Ovary (tissue), 3 donors: Measurements from ENCODE around the gene CPEB4.

Experiments used
- CTCF ChIP-seq, 3 donors: fragments of 450-650 bp in 2 of 3; fragments of 200-600 bp in 1 of 3; IDR thresholded peaks; one replicate each; pipeline versions ENCODE4 v1.5.1 to v1.8.0; 2016 to 2022; ENCODE audit warnings: antibody characterized with exemption in 3 of 3, mild to moderate bottlenecking in 1 of 3
- EP300 ChIP-seq: sonication (generic); formaldehyde crosslinking; IDR thresholded peaks from one replicate; pipeline ENCODE4 v1.6.1; 2017; ENCODE audit warnings: antibody characterized with exemption
- POLR2A ChIP-seq: fragments of 450-650 bp; IDR thresholded peaks from one replicate; pipeline ENCODE4 v1.6.1; 2017; ENCODE audit warnings: antibody characterized with exemption, mild to moderate bottlenecking, moderate library complexity
- donor health status: DM: no; HTN: no; CAD: no.

GRCh38 chr5:173915310-173916014 lies 27.3 kb downstream of the CPEB4 start:
- TF ChIP-seq EP300 (no peak), CTCF (IDR thresholded peaks at IDR 0.05) (no peak), POLR2A (no peak)
